Fibroblast of pulmonary artery (primary cell): Measurements from ENCODE around the gene VCL.
A peak's percentile ranks its signal among the peaks of the same experiment; 100 is the strongest.

ENCODE experiments used
- DNase-seq: peaks from one replicate; pipeline ENCODE4 v3.0.0-alpha.2; 2010; ENCODE audit warnings: low read depth
- H3K4me3 ChIP-seq: replicated peaks from 2 replicates; pipeline ENCODE4 v1.5.1; 2011; ENCODE audit warnings: low read depth, mild to moderate bottlenecking, control low read depth, low read length, moderate library complexity
- CTCF ChIP-seq: IDR thresholded peaks from 2 replicates; pipeline ENCODE4 v1.5.1; 2011; ENCODE audit warnings: mild to moderate bottlenecking, control low read depth, low read length, inconsistent platforms; ENCODE audit errors: missing control alignments

Gene VCL

GRCh38 chr10:73997787-73998622 lies at the start of gene VCL:
TSS of gene VCL (plus strand) at chr10:73998116. CDS start at chr10:73998208, 92 bp downstream.
- peak; percentile 98 for DNase-seq
- peak within 1 kb of the TSS; percentile 98 for H3K4me3 ChIP-seq
- no peak for TF ChIP-seq CTCF

- no peak for DNase-seq
- no peak for TF ChIP-seq CTCF
- no peak overlapping the region for H3K4me3 ChIP-seq
Observed at GRCh38 chr10:73948947-73949633, 48.8 kb upstream of the VCL start.

GRCh38 chr10:73950155-73950948 lies 47.6 kb upstream of the VCL start:
- no peak for DNase-seq
- TF ChIP-seq CTCF: no peak
- H3K4me3 ChIP-seq: no peak overlapping the region

GRCh38 chr10:73953665-73954064 lies 44.3 kb upstream of the VCL start:
- TF ChIP-seq CTCF: no peak
- DNase-seq: peak; percentile 47
- no peak overlapping the region for H3K4me3 ChIP-seq

GRCh38 chr10:73954737-73955136 lies 43.2 kb upstream of the VCL start:
- TF ChIP-seq CTCF: no peak
- no peak for DNase-seq

GRCh38 chr10:73955719-73956118 lies 42.2 kb upstream of the VCL start:
- no peak for TF ChIP-seq CTCF
- no peak overlapping the region for H3K4me3 ChIP-seq
- no peak for DNase-seq

More at GRCh38 chr10:73954737-73955136, 43.2 kb upstream of the VCL start:
- no peak overlapping the region for H3K4me3 ChIP-seq
